A549 treated with Hydrocortisone at 1 μM for 4 hours (cell line): ENCODE measurements around the gene CNTN5. TPM values are rescaled to one million over a fixed set of nuclear protein-coding genes. Genes with fewer than 3 reads are reported as not detected.

Experiments
- total RNA-seq: library from RNA; stranded (reverse); fragments of 200-300 nt; extraction: Qiagen RNA extraction; gene quantifications from 5 replicates; pipeline ENCODE4 v1.2.3, GENCODE V29; 2022

Gene CNTN5
- not detected in 5 replicates for total RNA-seq

GRCh38 chr11:99020352-99021225 lies at the start of gene CNTN5:
CNTN5 (plus strand) TSS chr11:99020949.

